Body of pancreas (tissue), 4 donors: ENCODE data around the gene HNRNPDL. TPM values are rescaled to one million over a fixed set of nuclear protein-coding genes. Genes with fewer than 3 reads are reported as not detected.

ENCODE experiments used
- ATAC-seq: fragments of 150-250 bp; one replicate; pipeline ENCODE4 v1.9.1; 2016
- DNase-seq, 4 donors: peaks; one replicate each; pipeline ENCODE4 v3.0.0-alpha.2; 2019
- H3K27ac ChIP-seq, 4 donors: fragments of 200-600 bp; sonication (generic); 1 replicate in 3 of 4; 2 replicates in 1 of 4; pipeline versions ENCODE4 v1.5.1 to v1.6.1; 2016 to 2019; ENCODE audit warnings: mild to moderate bottlenecking in 1 of 4, mixed read lengths in 1 of 4, moderate library complexity in 1 of 4
- H3K27me3 ChIP-seq, 2 donors: fragments of 200-600 bp; sonication (generic); one replicate each; pipeline ENCODE4 v1.6.0; 2016; ENCODE audit warnings: mild to moderate bottlenecking in 1 of 2
- H3K36me3 ChIP-seq, 2 donors: fragments of 200-600 bp; sonication (generic); replicated peaks in 1 of 2; 2 replicates each; pipeline ENCODE4 v1.5.1; 2016; ENCODE audit warnings: low read depth in 2 of 2; ENCODE audit not compliant: insufficient read depth in 1 of 2
- H3K4me1 ChIP-seq: fragments of 200-600 bp; sonication (generic); one replicate; pipeline ENCODE4 v1.6.0; 2016
- H3K4me3 ChIP-seq, 2 donors: fragments of 200-600 bp; sonication (generic); 1 replicate in 1 of 2; 2 replicates in 1 of 2; pipeline ENCODE4 v1.5.1; 2016 to 2019
- H3K9me3 ChIP-seq, 3 donors: fragments of 200-600 bp; sonication (generic); 1 replicate in 2 of 3; 2 replicates in 1 of 3; pipeline ENCODE4 v1.5.1; 2016
- CTCF ChIP-seq, 7 experiments: fragments of 450-650 bp in 4 of 7; fragments of 200-600 bp in 3 of 7; sonication (generic) in 3 of 7; IDR thresholded peaks; one replicate each; pipeline ENCODE4 v1.5.1; 2016 to 2019; ENCODE audit warnings: antibody characterized with exemption in 7 of 7
- POLR2A ChIP-seq, 3 donors: fragments of 450-650 bp; IDR thresholded peaks; one replicate each; pipeline ENCODE4 v1.6.1; 2016; ENCODE audit warnings: antibody characterized with exemption in 3 of 3, mild to moderate bottlenecking in 2 of 3
- WGBS, 2 donors: methylation state at CpG; one replicate each; pipeline ENCODE4 v1.1.5; 2017; 5-methylcytosine and 5-hydroxymethylcytosine counted together
- intact Hi-C: fragments of 100-400 bp; cut with DNase I; formaldehyde crosslinking; loops from one replicate; pipeline ENCODE4 v1.15.1; 2023
- total RNA-seq, 2 donors: library from RNA; depleted of rRNA; stranded (reverse); fragments of >200 nt; gene quantifications; one replicate each; pipeline ENCODE4 v1.1.0, GENCODE V29; 2016

Gene HNRNPDL
- total RNA-seq, 2 donors from 2014 or later: 130 to 131 TPM

DNA sequence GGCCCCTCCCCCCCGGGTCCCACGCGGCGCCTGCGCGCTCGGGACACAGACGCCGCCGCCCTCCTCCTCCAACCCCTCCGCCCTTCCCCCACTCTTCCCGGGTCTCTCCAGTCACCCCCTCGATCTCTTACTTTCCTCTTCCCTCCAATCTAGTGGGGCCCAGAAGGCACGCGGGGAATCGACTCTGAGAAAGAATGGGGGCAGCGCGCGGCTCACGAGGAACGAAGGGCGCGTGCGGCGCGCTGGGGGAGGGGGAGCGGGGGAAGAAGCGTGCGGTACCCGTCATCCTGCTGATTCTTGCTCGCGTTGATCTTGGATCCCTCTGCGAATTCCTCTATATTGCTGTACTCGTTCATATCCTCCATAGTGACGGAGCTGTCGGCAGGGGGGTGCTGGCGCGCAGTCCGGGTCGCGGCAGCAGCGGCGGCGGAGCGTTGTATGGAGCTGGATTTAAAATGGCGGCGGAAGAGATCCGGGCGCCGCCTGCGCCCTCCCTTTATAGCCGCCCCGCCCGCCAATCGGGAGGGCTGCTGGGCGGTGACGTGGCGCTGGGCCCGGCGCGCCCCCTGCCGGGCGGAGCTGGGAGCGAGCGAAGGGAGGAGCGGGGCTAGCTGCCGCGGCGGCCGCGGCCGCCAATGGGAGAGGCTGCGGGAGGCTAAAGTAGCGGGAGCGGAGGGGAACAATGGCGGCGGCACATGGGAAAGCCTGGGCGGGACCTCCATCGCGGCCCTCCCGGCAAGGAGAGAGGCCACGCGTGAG, 1.1 kb downstream of the HNRNPDL start:
- Histone ChIP-seq H3K27me3 (no peaks in the 10 kb centered on the region), H3K4me3 (peak overlapping the region; percentile 52 to 87), H3K36me3 (peaks cover 8 to 15% of the 10 kb centered on the region in 2 donors), H3K9me3 (no peaks in the 10 kb centered on the region), H3K4me1 (peaks cover 45% of the 10 kb centered on the region), H3K27ac (peak overlapping the region; percentile 88 to 99 (median 97))
- intact Hi-C loops: loop anchor here (5.0 kb wide), 1 partner anchor 47 kb away; no protein-coding TSS in a partner anchor
- ATAC-seq (peak; percentile 81), DNase-seq (peak; percentile 92 to 95 (median 92))
- TF ChIP-seq CTCF (IDR thresholded peaks at IDR 0.05) (peak; percentile 73 to 100 (median 96)), POLR2A (IDR thresholded peaks at IDR 0.05) (peak; percentile 72 to 89 (median 88))
- WGBS, 2 donors: 0 to 1% methylated on average over 47 to 80 of the region's 83 CpGs

- intact Hi-C loops: loop anchor here (5.0 kb wide), 1 partner anchor 46 kb away; no protein-coding TSS in a partner anchor
- Histone ChIP-seq H3K4me1 (peaks cover 45% of the 10 kb centered on the region), H3K4me3 (peak overlapping the region; percentile 52 to 87), H3K27ac (peak overlapping the region; percentile 88 to 99 (median 97)), H3K9me3 (no peaks in the 10 kb centered on the region), H3K36me3 (peaks cover 8 to 15% of the 10 kb centered on the region in 2 donors), H3K27me3 (no peaks in the 10 kb centered on the region)
- WGBS, 2 donors: 0 to 1% methylated on average over 10 to 14 of the region's 14 CpGs
- ATAC-seq: no peak
- TF ChIP-seq CTCF (IDR thresholded peaks at IDR 0.05) (no peak), POLR2A (IDR thresholded peaks at IDR 0.05) (no peak)
- DNase-seq: no peak
These were observed 1.7 kb downstream of the HNRNPDL start for GRCh38 chr4:82428526-82428968.

DNA sequence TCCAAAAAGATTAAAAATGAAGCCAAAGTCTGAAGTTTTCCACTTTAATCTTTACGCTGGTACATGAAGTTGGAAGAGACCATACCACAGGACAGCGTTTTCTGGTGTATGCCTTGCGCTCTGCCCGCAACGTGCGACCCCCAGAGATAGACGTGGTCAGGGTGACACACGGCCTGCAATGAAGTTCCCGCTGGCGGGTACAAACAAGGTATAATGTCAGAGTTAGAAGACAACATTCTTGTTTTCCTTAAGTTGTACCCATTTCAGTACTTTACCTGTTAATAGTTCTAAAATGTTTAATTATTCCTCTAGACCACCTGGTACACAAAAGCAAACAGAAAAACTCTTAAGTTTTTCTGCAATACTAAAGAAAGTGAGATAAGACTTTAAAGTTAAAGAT, 4.8 kb downstream of the HNRNPDL start:
- H3K9me3 ChIP-seq: no peaks in the 10 kb centered on the region
- DNase-seq: no peak
- no peak for ATAC-seq
- intact Hi-C loops: loop anchor here (5.0 kb wide), 1 partner anchor 43 kb away; no protein-coding TSS in a partner anchor
- H3K27ac ChIP-seq: no peak overlapping the region
- WGBS, 2 donors: 90 to 91% methylated on average over 10 of the region's 10 CpGs
- no peaks in the 10 kb centered on the region for H3K27me3 ChIP-seq
- peaks cover 8 to 15% of the 10 kb centered on the region in 2 donors for H3K36me3 ChIP-seq
- TF ChIP-seq POLR2A (IDR thresholded peaks at IDR 0.05) (no peak), CTCF (IDR thresholded peaks at IDR 0.05) (no peak)
- H3K4me1 ChIP-seq: peaks cover 26% of the 10 kb centered on the region
- no peak overlapping the region for H3K4me3 ChIP-seq

DNA sequence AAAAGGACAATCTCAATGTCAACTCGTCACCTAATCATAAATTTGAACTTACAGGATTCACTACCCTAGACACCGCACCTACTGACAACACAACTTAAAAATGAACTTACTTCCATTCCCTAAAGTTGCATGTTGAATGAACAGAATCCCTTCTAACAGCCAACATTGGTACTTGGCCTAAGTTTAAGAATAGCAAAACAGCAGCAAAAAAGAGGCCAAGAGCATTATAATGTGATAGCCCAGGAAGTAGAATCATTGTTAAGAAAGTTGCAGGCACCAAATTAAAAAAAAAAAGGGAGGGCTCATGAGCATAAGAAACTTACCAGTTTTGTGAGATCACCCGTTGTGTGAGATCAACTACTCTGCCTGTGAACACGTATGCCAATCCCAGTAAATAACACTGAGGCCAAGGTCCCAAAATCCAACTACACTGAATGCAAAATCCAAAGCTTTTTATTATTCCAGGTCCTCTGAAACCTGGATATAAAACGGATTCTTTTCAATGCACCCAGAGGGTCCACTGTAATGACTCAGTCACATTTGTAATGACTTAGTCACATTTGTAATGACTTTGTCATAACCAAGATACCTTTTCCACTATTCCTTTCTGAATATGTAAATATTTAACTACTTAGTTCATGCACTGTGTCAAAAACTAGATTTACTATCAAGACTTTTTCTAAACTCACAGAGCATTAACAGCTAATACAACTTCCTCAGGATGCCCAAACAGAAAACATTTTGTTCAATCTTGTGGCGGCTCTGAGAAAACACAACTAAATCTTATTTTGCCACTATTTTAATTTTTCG, 6.8 kb downstream of the HNRNPDL start:
- Histone ChIP-seq H3K27ac (no peak overlapping the region), H3K27me3 (no peaks in the 10 kb centered on the region), H3K36me3 (peaks cover 8 to 15% of the 10 kb centered on the region in 2 donors), H3K9me3 (no peaks in the 10 kb centered on the region), H3K4me1 (peaks cover 26% of the 10 kb centered on the region), H3K4me3 (no peak overlapping the region)
- ATAC-seq (no peak), DNase-seq (no peak)
- WGBS, 2 donors: 87 to 89% methylated on average over 7 of the region's 7 CpGs
- intact Hi-C loops: no loop called here
- no peak for TF ChIP-seq CTCF (IDR thresholded peaks at IDR 0.05)
- no peak for TF ChIP-seq POLR2A (IDR thresholded peaks at IDR 0.05)
